A549 (cell line): ENCODE measurements around the gene ADAMTS2. TPM values are rescaled to one million over a fixed set of nuclear protein-coding genes. Genes with fewer than 3 reads are reported as not detected.

Experiments
- ATAC-seq, 2 experiments: fragments of 200-7000 bp in 1 of 2; fragments of >200 bp in 1 of 2; cut with Nextera tagmentation in 1 of 2; cut with Tn5 transposase in 1 of 2; 3 replicates each; pipeline versions ENCODE4 v1.8.0 to v1.9.1; 2018 to 2020; ENCODE audit warnings: mild to moderate bottlenecking in 1 of 2, moderate library complexity in 1 of 2
- CTCF ChIA-PET: fragments of 300-600 bp; sonication (Branson Sonifier 250); formaldehyde crosslinking; extraction: SDS; loops from one replicate; lab custom pipeline; 2021; ENCODE audit warnings: antibody characterized with exemption, inconsistent platforms; lab: Yijun Ruan, JAX
- POLR2A ChIA-PET: fragments of 350-600 bp; formaldehyde crosslinking; extraction: SDS; loops from one replicate; lab custom pipeline; 2021; ENCODE audit warnings: antibody characterized with exemption, inconsistent platforms; lab: Yijun Ruan, JAX
- DNase-seq, 2 experiments: peaks; one replicate each; pipeline versions ENCODE4 v3.0.0 to v3.0.0-alpha.2; 2011 to 2016; ENCODE audit warnings: low read depth in 1 of 2, low spot score in 1 of 2
- FAIRE-seq: peaks from 2 replicates; lab custom pipeline; 2011; peaks lifted over from hg19 to GRCh38; lab: Jason Lieb, UNC
- H3K27ac ChIP-seq, 2 experiments: fragments of >200 bp; sonication (Bioruptor Twin); formaldehyde crosslinking; 3 replicates each; pipeline ENCODE4 v1.5.1; 2016 to 2017
- H3K4me1 ChIP-seq: fragments of >200 bp; sonication (Bioruptor Twin); formaldehyde crosslinking; 3 replicates; pipeline ENCODE4 v1.6.1; 2016
- H3K4me2 ChIP-seq: fragments of >200 bp; sonication (Bioruptor Twin); formaldehyde crosslinking; 3 replicates; pipeline ENCODE4 v1.6.1; 2016
- H3K4me3 ChIP-seq: fragments of >200 bp; sonication (Bioruptor Twin); formaldehyde crosslinking; 3 replicates; pipeline ENCODE4 v1.5.1; 2016
- H3K9me3 ChIP-seq: fragments of >200 bp; sonication (Bioruptor Twin); formaldehyde crosslinking; 3 replicates; pipeline ENCODE4 v1.6.1; 2016
- BHLHE40 ChIP-seq: IDR thresholded peaks from 2 replicates; pipeline ENCODE4 v1.6.1; 2012; ENCODE audit warnings: low read depth, low read length, inconsistent platforms
- CHD4 ChIP-seq: fragments of 200-600 bp; sonication (generic); IDR thresholded peaks from 2 replicates; pipeline ENCODE4 v1.6.1; 2016; ENCODE audit warnings: antibody characterized with exemption, mild to moderate bottlenecking, borderline replicate concordance
- EHF ChIP-seq: fragments of 250-450 bp; sonication (Bioruptor Pico); IDR thresholded peaks from 2 replicates; pipeline ENCODE4 v1.5.0; 2020; ENCODE audit warnings: mild to moderate bottlenecking
- EHMT2 ChIP-seq: fragments of 200-600 bp; sonication (generic); IDR thresholded peaks from 2 replicates; pipeline ENCODE4 v1.6.1; 2016; ENCODE audit warnings: antibody characterized with exemption, low read depth, mild to moderate bottlenecking, moderate library complexity
- FOSB ChIP-seq: fragments of 250-450 bp; sonication (Bioruptor Pico); IDR thresholded peaks from 2 replicates; pipeline ENCODE4 v1.5.0; 2020; ENCODE audit warnings: mild to moderate bottlenecking, moderate library complexity
- FOXS1 ChIP-seq: fragments of 250-450 bp; sonication (Bioruptor Pico); IDR thresholded peaks from 2 replicates; pipeline ENCODE4 v1.5.0; 2020; ENCODE audit warnings: mild to moderate bottlenecking, moderate library complexity
- HDAC2 ChIP-seq: fragments of 200-600 bp; sonication (generic); IDR thresholded peaks from 2 replicates; pipeline ENCODE4 v1.6.1; 2016
- HEYL ChIP-seq: fragments of 250-450 bp; sonication (Bioruptor Pico); IDR thresholded peaks from 2 replicates; pipeline ENCODE4 v1.8.0; 2021; ENCODE audit warnings: mild to moderate bottlenecking, moderate library complexity
- HOXA7 ChIP-seq: fragments of 250-450 bp; sonication (Bioruptor Pico); IDR thresholded peaks from 2 replicates; pipeline ENCODE4 v1.5.0; 2020; ENCODE audit warnings: mild to moderate bottlenecking, moderate library complexity
- HOXB5 ChIP-seq: fragments of 250-450 bp; sonication (Bioruptor Pico); IDR thresholded peaks from 2 replicates; pipeline ENCODE4 v1.5.0; 2020; ENCODE audit warnings: mild to moderate bottlenecking, moderate library complexity
- JUNB ChIP-seq: fragments of >200 bp; sonication (Bioruptor Twin); formaldehyde crosslinking; IDR thresholded peaks from 2 replicates; pipeline ENCODE4 v1.6.1; 2016
- KDM1A ChIP-seq: fragments of 200-600 bp; sonication (generic); IDR thresholded peaks from 2 replicates; pipeline ENCODE4 v1.6.1; 2016; ENCODE audit warnings: low read depth, mild to moderate bottlenecking
- MAZ ChIP-seq: fragments of 150-350 bp; IDR thresholded peaks from 2 replicates; pipeline ENCODE4 v1.6.1; 2014; ENCODE audit warnings: antibody characterized with exemption, low read depth, low read length, borderline replicate concordance
- MYC ChIP-seq: IDR thresholded peaks from 2 replicates; pipeline ENCODE4 v1.6.1; 2012; ENCODE audit warnings: mild to moderate bottlenecking, inconsistent platforms, low read length, improper control_type of control experiment, borderline replicate concordance
- NFE2L2 ChIP-seq: fragments of 150-350 bp; conservative IDR thresholded peaks from 2 replicates; pipeline ENCODE4 v1.6.1; 2014; ENCODE audit warnings: low read length
- NPAS2 ChIP-seq: fragments of 250-450 bp; sonication (Bioruptor Pico); IDR thresholded peaks from 2 replicates; pipeline ENCODE4 v1.8.0; 2022; ENCODE audit warnings: mild to moderate bottlenecking, moderate library complexity, borderline replicate concordance
- PHF8 ChIP-seq: fragments of 200-600 bp; sonication (generic); IDR thresholded peaks from 2 replicates; pipeline ENCODE4 v1.6.1; 2016; ENCODE audit warnings: low read depth, mild to moderate bottlenecking, antibody characterized with exemption, moderate library complexity, borderline replicate concordance
- POLR2AphosphoS2 ChIP-seq: conservative IDR thresholded peaks from 2 replicates; pipeline ENCODE4 v1.6.1; 2012; ENCODE audit warnings: low read length, improper control_type of control experiment, inconsistent platforms
- RCOR1 ChIP-seq: fragments of 150-350 bp; IDR thresholded peaks from 2 replicates; pipeline ENCODE4 v1.6.1; 2014; ENCODE audit warnings: antibody characterized with exemption, low read length, low read depth
- SMC3 ChIP-seq: fragments of >200 bp; sonication (Bioruptor Twin); formaldehyde crosslinking; IDR thresholded peaks from 3 replicates; pipeline ENCODE4 v1.6.1; 2018; ENCODE audit warnings: inconsistent platforms
- SREBF2 ChIP-seq: fragments of 450-650 bp; IDR thresholded peaks from 2 replicates; pipeline ENCODE4 v1.6.1; 2014; ENCODE audit warnings: mild to moderate bottlenecking, moderate library complexity
- ZC3H11A ChIP-seq: fragments of 450-650 bp; IDR thresholded peaks from 2 replicates; pipeline ENCODE4 v1.6.1; 2014; ENCODE audit warnings: antibody characterized with exemption, mild to moderate bottlenecking
- ZSCAN20 ChIP-seq: fragments of 250-450 bp; sonication (Bioruptor Pico); IDR thresholded peaks from 2 replicates; pipeline ENCODE4 v1.8.0; 2022; ENCODE audit warnings: mild to moderate bottlenecking, moderate library complexity
- WGBS: methylation state at CpG from one replicate; pipeline ENCODE4 v1.1.6; 2017; ENCODE audit errors: missing lambda C conversion rate; 5-methylcytosine and 5-hydroxymethylcytosine counted together
- polyA plus RNA-seq, 4 experiments: library from polyadenylated mRNA; depleted of rRNA in 3 of 4; stranded (reverse); fragments of >200 nt; fragmentation: RNase III in 1 of 4; extraction: RNeasy Plus Mini Kit Qiagen cat#74134 plus additional on column Dnase treatment in 1 of 4; gene quantifications; 2 replicates in 3 of 4; 3 replicates in 1 of 4; pipeline ENCODE4 v1.2.3, GENCODE V29; 2011 to 2017
- TF ChIP-seq, protein P1 (sequence below): fragments of >200 bp; sonication (Bioruptor Twin); formaldehyde crosslinking; IDR thresholded peaks from 2 replicates; pipeline ENCODE4 v1.6.1; 2016
- TF ChIP-seq, protein P2 (sequence below): fragments of 250-450 bp; sonication (Bioruptor Pico); IDR thresholded peaks from 2 replicates; pipeline ENCODE4 v1.5.0; 2021; ENCODE audit warnings: mild to moderate bottlenecking, moderate library complexity, borderline replicate concordance
- TF ChIP-seq, protein P3 (sequence below): fragments of 200-600 bp; sonication (generic); IDR thresholded peaks from 2 replicates; pipeline ENCODE4 v1.6.1; 2016; ENCODE audit warnings: antibody characterized with exemption, mild to moderate bottlenecking, moderate library complexity

Gene ADAMTS2
- polyA plus RNA-seq, 2 of the 4 experiments (the other 2 are of a cell fraction): not detected

DNA sequence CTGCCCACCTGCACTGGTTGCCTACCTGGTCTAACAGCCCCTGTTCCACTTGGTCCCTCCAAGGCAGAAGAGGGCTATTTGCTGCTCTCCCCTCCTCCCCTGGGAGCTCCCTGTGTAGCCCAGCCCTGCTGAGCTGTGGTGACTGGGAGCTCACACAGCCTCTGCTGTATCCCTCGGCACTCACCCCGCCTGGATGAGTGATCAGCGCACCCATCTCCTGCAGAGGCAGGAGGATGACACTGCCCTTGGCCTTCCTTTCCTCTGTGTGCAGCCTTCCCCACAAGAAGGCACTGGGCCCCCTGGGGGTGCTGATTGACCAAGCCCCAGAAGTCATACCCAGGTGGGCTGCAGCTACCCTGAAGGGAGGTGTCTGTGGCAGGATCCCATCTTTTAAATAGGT, 134.2 kb downstream of the ADAMTS2 start:
- Histone ChIP-seq H3K9me3 (peaks cover 7% of the 10 kb centered on the region; the same call in 2 of the 3 replicates), H3K4me2 (no peak overlapping the region), H3K27ac (no peak overlapping the region), H3K4me1 (no peaks in the 10 kb centered on the region), H3K4me3 (no peak overlapping the region)
- FAIRE-seq (no peak), ATAC-seq (no peak), DNase-seq (no peak)
- POLR2A ChIA-PET: no interaction called here
- WGBS: 40% methylated on average over 3 of the region's 3 CpGs
- CTCF ChIA-PET: interaction anchor here (0.6 kb wide), 1 partner anchor 41 kb away, joined by 3 read pairs; no protein-coding TSS in a partner anchor
- no peak for TF ChIP-seq HEYL
- TF ChIP-seq BHLHE40: no peak
- TF ChIP-seq, protein P1, sequence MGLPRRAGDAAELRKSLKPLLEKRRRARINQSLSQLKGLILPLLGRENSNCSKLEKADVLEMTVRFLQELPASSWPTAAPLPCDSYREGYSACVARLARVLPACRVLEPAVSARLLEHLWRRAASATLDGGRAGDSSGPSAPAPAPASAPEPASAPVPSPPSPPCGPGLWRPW: no peak
- TF ChIP-seq SREBF2: no peak
- no peak for TF ChIP-seq EHF (CRISPR knock-in tag)

DNA sequence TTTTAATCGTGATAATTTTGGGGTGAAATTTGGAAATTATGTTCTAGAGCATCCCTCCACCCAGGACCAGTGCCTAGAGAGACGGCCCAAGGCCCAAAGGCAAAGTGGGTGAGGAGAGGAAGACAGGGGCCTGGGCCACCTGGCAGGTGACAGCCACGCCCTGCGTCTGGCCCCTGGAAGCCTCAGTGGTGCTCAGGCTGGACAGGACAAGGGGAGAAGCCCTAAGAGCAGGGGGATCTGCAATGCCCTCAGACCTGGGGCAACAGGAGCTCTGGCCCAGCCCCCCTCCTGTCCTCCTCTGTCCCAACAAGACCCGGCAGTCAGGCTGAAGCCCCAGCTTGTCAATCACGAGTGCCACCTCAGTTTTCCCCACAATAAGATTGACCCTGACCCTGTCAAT, 134.8 kb downstream of the ADAMTS2 start:
- DNase-seq (no peak), ATAC-seq (no peak), FAIRE-seq (no peak)
- TF ChIP-seq ZSCAN20 (CRISPR knock-in tag): no peak
- no peak for TF ChIP-seq FOXS1 (CRISPR knock-in tag)
- TF ChIP-seq POLR2AphosphoS2: no peak
- TF ChIP-seq NPAS2 (CRISPR knock-in tag): no peak
- TF ChIP-seq, protein P2, sequence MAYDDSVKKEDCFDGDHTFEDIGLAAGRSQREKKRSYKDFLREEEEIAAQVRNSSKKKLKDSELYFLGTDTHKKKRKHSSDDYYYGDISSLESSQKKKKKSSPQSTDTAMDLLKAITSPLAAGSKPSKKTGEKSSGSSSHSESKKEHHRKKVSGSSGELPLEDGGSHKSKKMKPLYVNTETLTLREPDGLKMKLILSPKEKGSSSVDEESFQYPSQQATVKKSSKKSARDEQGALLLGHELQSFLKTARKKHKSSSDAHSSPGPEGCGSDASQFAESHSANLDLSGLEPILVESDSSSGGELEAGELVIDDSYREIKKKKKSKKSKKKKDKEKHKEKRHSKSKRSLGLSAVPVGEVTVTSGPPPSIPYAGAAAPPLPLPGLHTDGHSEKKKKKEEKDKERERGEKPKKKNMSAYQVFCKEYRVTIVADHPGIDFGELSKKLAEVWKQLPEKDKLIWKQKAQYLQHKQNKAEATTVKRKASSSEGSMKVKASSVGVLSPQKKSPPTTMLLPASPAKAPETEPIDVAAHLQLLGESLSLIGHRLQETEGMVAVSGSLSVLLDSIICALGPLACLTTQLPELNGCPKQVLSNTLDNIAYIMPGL (CRISPR knock-in tag): no peak
- TF ChIP-seq SMC3: no peak
- 40% methylated on average over 6 of the region's 6 CpGs for WGBS
- CTCF ChIA-PET: no interaction called here
- no peak overlapping the region for H3K4me2 ChIP-seq
- POLR2A ChIA-PET: no interaction called here
- no peak overlapping the region for H3K4me3 ChIP-seq
- H3K4me1 ChIP-seq: no peaks in the 10 kb centered on the region
- H3K9me3 ChIP-seq: peaks cover 7% of the 10 kb centered on the region; the same call in 2 of the 3 replicates
- H3K27ac ChIP-seq: no peak overlapping the region

DNA sequence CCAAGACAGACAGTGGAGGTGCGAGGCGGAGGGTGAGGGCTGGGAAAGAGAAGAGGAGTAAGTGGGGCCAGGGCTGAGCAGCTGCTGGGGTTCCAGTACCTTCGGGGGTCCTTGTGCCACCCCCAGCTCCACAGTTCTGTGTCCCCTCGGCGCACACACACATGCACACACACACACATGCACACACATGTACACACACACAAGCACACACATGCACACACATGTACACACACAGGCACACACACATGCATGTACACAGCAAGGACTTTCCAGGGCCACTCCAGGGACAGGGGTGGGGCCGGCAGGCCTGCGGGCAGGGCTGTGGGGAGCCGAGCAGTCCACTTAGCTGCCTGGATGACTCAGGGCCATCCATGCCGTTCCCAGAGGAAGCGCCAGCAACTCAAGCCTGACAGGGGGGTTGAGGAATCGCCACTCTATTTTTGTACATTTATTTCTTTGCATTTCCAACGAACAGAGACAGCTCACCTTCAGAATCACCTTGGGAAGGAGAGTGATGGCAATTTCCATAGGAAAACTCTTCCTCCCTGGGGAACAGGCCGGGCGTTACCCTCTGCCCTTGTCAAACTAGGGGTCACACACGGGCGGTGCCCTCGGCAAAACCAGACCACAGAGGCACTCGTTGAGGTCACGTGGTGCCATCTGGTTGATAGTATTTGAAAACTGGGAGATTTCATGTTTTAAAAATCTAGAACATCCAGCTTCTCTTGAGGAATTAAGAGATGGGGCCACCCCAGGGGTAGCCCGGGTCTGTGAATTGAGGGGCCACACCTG, 135.7 kb downstream of the ADAMTS2 start:
- FAIRE-seq (no peak), ATAC-seq (no peak), DNase-seq (no peak)
- ChIA-PET POLR2A (no interaction called here), CTCF (interaction anchor here (0.6 kb wide), 1 partner anchor 43 kb away, joined by 3 read pairs; no protein-coding TSS in a partner anchor)
- Histone ChIP-seq H3K27ac (no peak overlapping the region), H3K4me2 (no peak overlapping the region), H3K9me3 (peaks cover 11% of the 10 kb centered on the region; the same call in 2 of the 3 replicates), H3K4me1 (no peaks in the 10 kb centered on the region), H3K4me3 (no peak overlapping the region)
- TF ChIP-seq JUNB: no peak
- no peak for TF ChIP-seq MYC
- TF ChIP-seq HOXB5 (CRISPR knock-in tag): no peak
- no peak for TF ChIP-seq KDM1A
- TF ChIP-seq CHD4: no peak
- TF ChIP-seq HEYL: no peak
- TF ChIP-seq BHLHE40: no peak
- no peak for TF ChIP-seq RCOR1
- TF ChIP-seq, protein P1: no peak
- TF ChIP-seq MAZ: no peak
- no peak for TF ChIP-seq PHF8
- TF ChIP-seq ZC3H11A: no peak
- TF ChIP-seq NFE2L2: no peak
- no peak for TF ChIP-seq HOXA7 (CRISPR knock-in tag)
- TF ChIP-seq HDAC2: no peak
- no peak for TF ChIP-seq EHMT2
- no peak for TF ChIP-seq FOSB (CRISPR knock-in tag)
- TF ChIP-seq, protein P3, sequence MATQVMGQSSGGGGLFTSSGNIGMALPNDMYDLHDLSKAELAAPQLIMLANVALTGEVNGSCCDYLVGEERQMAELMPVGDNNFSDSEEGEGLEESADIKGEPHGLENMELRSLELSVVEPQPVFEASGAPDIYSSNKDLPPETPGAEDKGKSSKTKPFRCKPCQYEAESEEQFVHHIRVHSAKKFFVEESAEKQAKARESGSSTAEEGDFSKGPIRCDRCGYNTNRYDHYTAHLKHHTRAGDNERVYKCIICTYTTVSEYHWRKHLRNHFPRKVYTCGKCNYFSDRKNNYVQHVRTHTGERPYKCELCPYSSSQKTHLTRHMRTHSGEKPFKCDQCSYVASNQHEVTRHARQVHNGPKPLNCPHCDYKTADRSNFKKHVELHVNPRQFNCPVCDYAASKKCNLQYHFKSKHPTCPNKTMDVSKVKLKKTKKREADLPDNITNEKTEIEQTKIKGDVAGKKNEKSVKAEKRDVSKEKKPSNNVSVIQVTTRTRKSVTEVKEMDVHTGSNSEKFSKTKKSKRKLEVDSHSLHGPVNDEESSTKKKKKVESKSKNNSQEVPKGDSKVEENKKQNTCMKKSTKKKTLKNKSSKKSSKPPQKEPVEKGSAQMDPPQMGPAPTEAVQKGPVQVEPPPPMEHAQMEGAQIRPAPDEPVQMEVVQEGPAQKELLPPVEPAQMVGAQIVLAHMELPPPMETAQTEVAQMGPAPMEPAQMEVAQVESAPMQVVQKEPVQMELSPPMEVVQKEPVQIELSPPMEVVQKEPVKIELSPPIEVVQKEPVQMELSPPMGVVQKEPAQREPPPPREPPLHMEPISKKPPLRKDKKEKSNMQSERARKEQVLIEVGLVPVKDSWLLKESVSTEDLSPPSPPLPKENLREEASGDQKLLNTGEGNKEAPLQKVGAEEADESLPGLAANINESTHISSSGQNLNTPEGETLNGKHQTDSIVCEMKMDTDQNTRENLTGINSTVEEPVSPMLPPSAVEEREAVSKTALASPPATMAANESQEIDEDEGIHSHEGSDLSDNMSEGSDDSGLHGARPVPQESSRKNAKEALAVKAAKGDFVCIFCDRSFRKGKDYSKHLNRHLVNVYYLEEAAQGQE: no peak
- WGBS: 29% methylated on average over 20 of the region's 20 CpGs
